Psoas muscle (tissue), 8 donors: ENCODE data around the gene FAM204A. TPM values are rescaled to one million over a fixed set of nuclear protein-coding genes. Genes with fewer than 3 reads are reported as not detected.

Source experiments
- ATAC-seq, 4 donors: fragments of 200-7000 bp; cut with Tn5 transposase; one replicate each; pipeline ENCODE4 v1.9.1; 2020; ENCODE audit warnings: moderate library complexity in 3 of 4, mild to moderate bottlenecking in 2 of 4
- DNase-seq, 2 donors: peaks; one replicate each; pipeline ENCODE4 v3.0.0-alpha.2; 2020
- H3K27ac ChIP-seq: fragments of 200-600 bp; one replicate; pipeline ENCODE4 v1.8.0; 2022
- H3K27me3 ChIP-seq, 3 donors: fragments of 200-600 bp in 1 of 3; one replicate each; pipeline versions ENCODE4 v1.6.1 to v1.8.0; 2013 to 2022; ENCODE audit warnings: low read length in 2 of 3, mild to moderate bottlenecking in 2 of 3, moderate library complexity in 1 of 3; ENCODE audit not compliant: insufficient read depth in 3 of 3
- H3K36me3 ChIP-seq, 2 donors: fragments of 200-600 bp in 1 of 2; one replicate each; pipeline versions ENCODE4 v1.6.1 to v1.8.0; 2013 to 2022; ENCODE audit warnings: low read depth in 1 of 2, mild to moderate bottlenecking in 1 of 2, moderate library complexity in 1 of 2; ENCODE audit not compliant: insufficient read depth in 1 of 2
- H3K4me1 ChIP-seq: fragments of 200-600 bp; one replicate; pipeline ENCODE4 v1.8.0; 2022
- H3K4me3 ChIP-seq: fragments of 200-600 bp; one replicate; pipeline ENCODE4 v1.8.0; 2022; ENCODE audit warnings: mild to moderate bottlenecking
- H3K9me3 ChIP-seq: fragments of 200-600 bp; one replicate; pipeline ENCODE4 v1.8.0; 2022
- CTCF ChIP-seq: fragments of 200-600 bp; IDR thresholded peaks from one replicate; pipeline ENCODE4 v1.8.0; 2022; ENCODE audit warnings: antibody characterized with exemption
- WGBS, 3 donors: extraction: QIAGEN DNeasy Blood & Tissue Kit; methylation state at CpG; one replicate each; pipeline versions ENCODE4 v1.1.6 to v1.1.7; 2013; 5-methylcytosine and 5-hydroxymethylcytosine counted together
- intact Hi-C, 2 donors: fragments of 100-400 bp; cut with DNase I; formaldehyde crosslinking; loops; one replicate each; pipeline versions ENCODE4 v1.11.0 to v1.14.2; 2022
- polyA plus RNA-seq, 3 donors: library from polyadenylated mRNA; stranded (reverse); fragments of 200-250 nt; gene quantifications; one replicate each; pipeline ENCODE4 v1.2.3, GENCODE V29; 2013
- total RNA-seq, 4 donors: library from RNA; stranded (reverse); fragmentation: NEBNext Ultra II Directional in 2 of 4; extraction: Animal tissue kit (Norgen Biotek cat#: 25700) in 2 of 4; gene quantifications; one replicate each; pipeline versions ENCODE4 v1.2.1 to v1.2.4, GENCODE V29; 2021 to 2023
- donor health status: healthy with polysubstance abuse.
- donor health status: DM: no; HTN: no; CAD: no; lungs with moderate emphysema.
- donor health status: Bipolar disorder and iron deficiency.
- donor health status: healthy.
- donor health status: DM: yes; HTN: yes; CAD: no.
- donor health status: DM: no; HTN: no; CAD: no.
- donor health status: DM: no; HTN: no; CAD: no.
- donor health status: DM: yes; HTN: yes; CAD: no.

Gene FAM204A
- total and polyA plus RNA-seq, 7 donors = 30.0 to 127 (median 60.8) TPM

DNA sequence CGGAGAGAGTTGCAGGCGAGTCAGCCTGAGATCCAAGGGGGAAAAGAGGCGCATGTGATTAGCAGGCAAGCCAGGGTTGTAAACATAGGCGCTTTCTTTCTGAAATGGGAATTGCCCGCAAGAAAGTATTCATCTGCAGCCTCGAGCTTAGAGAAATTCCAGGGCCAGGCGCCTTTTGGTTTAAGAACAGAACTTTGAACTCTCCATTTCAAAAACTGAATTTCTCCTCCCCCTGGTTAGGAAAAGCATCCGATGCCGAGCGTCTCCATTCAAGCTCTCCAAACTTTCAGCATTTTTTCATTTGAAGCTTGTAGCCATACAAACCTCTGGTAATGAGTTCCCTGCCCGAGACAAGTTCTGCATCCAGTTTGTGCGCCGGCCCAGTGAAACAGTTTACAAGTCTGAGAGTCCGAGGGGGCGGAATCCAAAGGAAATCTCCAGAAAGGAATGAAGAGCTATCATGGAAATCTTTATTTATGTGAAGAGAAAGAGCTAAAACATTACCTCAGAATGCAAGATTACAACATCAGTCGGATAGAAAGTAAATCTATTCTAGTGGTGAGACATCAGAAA, 69.9 kb downstream of the FAM204A start:
- TF ChIP-seq CTCF = no peak
- ATAC-seq = no peak
- H3K27ac ChIP-seq = no peak overlapping the region
- H3K4me3 ChIP-seq = no peak overlapping the region
- 14 to 19% (median 18%) methylated on average over 16 of the region's 16 CpGs for WGBS, 3 donors
- DNase-seq = no peak
- H3K4me1 ChIP-seq = no peaks in the 10 kb centered on the region
- intact Hi-C loops = no loop called here
- H3K36me3 ChIP-seq = no peaks in the 10 kb centered on the region
- H3K9me3 ChIP-seq = no peaks in the 10 kb centered on the region
- H3K27me3 ChIP-seq = peaks cover 2 to 15% (median 2%) of the 10 kb centered on the region in 3 donors

- intact Hi-C loops = no loop called here
- no peak overlapping the region for H3K4me3 ChIP-seq
- H3K27me3 ChIP-seq = peaks cover 2 to 20% (median 4%) of the 10 kb centered on the region in 3 donors
- DNase-seq (no peak), ATAC-seq (no peak)
- H3K27ac ChIP-seq = no peak overlapping the region
- WGBS, 3 donors = 29 to 39% (median 38%) methylated on average over 5 of the region's 5 CpGs
- H3K9me3 ChIP-seq = no peaks in the 10 kb centered on the region
- TF ChIP-seq CTCF = no peak
- H3K4me1 ChIP-seq = no peaks in the 10 kb centered on the region
- H3K36me3 ChIP-seq = no peaks in the 10 kb centered on the region
Observed at GRCh38 chr10:118271671-118272070, 70.5 kb downstream of the FAM204A start.

GRCh38 chr10:118266098-118266748, 75.9 kb downstream of the FAM204A start:
- peaks cover 2 to 9% (median 8%) of the 10 kb centered on the region in 3 donors for H3K27me3 ChIP-seq
- H3K4me1 ChIP-seq = no peaks in the 10 kb centered on the region
- H3K9me3 ChIP-seq = no peaks in the 10 kb centered on the region
- 60 to 66% (median 60%) methylated on average over 4 of the region's 4 CpGs for WGBS, 3 donors
- intact Hi-C loops = no loop called here
- no peak overlapping the region for H3K27ac ChIP-seq
- no peak overlapping the region for H3K4me3 ChIP-seq
- H3K36me3 ChIP-seq = no peaks in the 10 kb centered on the region
- no peak for ATAC-seq
- TF ChIP-seq CTCF = no peak
- no peak for DNase-seq

GRCh38 chr10:118264838-118265470, 77.2 kb downstream of the FAM204A start:
- no peak for TF ChIP-seq CTCF
- no peak overlapping the region for H3K27ac ChIP-seq
- DNase-seq (no peak), ATAC-seq (no peak)
- intact Hi-C loops = no loop called here
- H3K9me3 ChIP-seq = no peaks in the 10 kb centered on the region
- WGBS, 3 donors = 49 to 61% (median 56%) methylated on average over 11 of the region's 11 CpGs
- no peak overlapping the region for H3K4me3 ChIP-seq
- peaks cover 0 to 11% (median 9%) of the 10 kb centered on the region in 3 donors for H3K27me3 ChIP-seq
- H3K4me1 ChIP-seq = no peaks in the 10 kb centered on the region
- no peaks in the 10 kb centered on the region for H3K36me3 ChIP-seq
